Tibial artery (tissue), 4 donors: ENCODE data around the gene WIPF2.
A peak's percentile ranks its signal among the peaks of the same experiment; 100 is the strongest.

Experiments
- DNase-seq, 2 donors: peaks; one replicate each; pipeline ENCODE4 v3.0.0-alpha.2; 2019
- H3K27ac ChIP-seq, 2 donors: fragments of 200-600 bp; sonication (generic) in 1 of 2; 1 replicate in 1 of 2; 2 replicates in 1 of 2; pipeline ENCODE4 v1.5.1; 2018 to 2019; ENCODE audit warnings: mild to moderate bottlenecking in 1 of 2
- H3K27me3 ChIP-seq, 2 donors: fragments of 200-600 bp; sonication (generic) in 1 of 2; one replicate each; pipeline versions ENCODE4 v1.5.1 to v1.6.0; 2016 to 2019
- H3K36me3 ChIP-seq, 3 donors: fragments of 200-600 bp; sonication (generic) in 2 of 3; one replicate each; pipeline ENCODE4 v1.5.1; 2016 to 2019; ENCODE audit warnings: mild to moderate bottlenecking in 2 of 3
- H3K4me1 ChIP-seq, 4 donors: fragments of 200-600 bp; sonication (generic) in 2 of 4; 1 replicate in 3 of 4; 2 replicates in 1 of 4; pipeline ENCODE4 v1.5.1; 2016 to 2019
- H3K4me3 ChIP-seq, 2 donors: fragments of 200-600 bp; sonication (generic) in 1 of 2; 1 replicate in 1 of 2; 2 replicates in 1 of 2; pipeline ENCODE4 v1.5.1; 2018 to 2019; ENCODE audit warnings: mild to moderate bottlenecking in 2 of 2
- H3K9me3 ChIP-seq, 3 donors: fragments of 200-600 bp; sonication (generic) in 1 of 3; one replicate each; pipeline ENCODE4 v1.5.1; 2016 to 2019
- intact Hi-C: fragments of 100-400 bp; cut with DNase I; formaldehyde crosslinking; loops from one replicate; pipeline ENCODE4 v1.15.0; 2023; ENCODE audit warnings: low total_unique reads
- TF ChIP-seq, protein P1 (sequence below), 2 experiments: fragments of 200-600 bp in 1 of 2; fragments of 450-650 bp in 1 of 2; IDR thresholded peaks; one replicate each; pipeline ENCODE4 v1.5.1; 2017 to 2019; ENCODE audit warnings: antibody characterized with exemption in 2 of 2, mild to moderate bottlenecking in 1 of 2, moderate library complexity in 1 of 2

WIPF2 gene

DNA sequence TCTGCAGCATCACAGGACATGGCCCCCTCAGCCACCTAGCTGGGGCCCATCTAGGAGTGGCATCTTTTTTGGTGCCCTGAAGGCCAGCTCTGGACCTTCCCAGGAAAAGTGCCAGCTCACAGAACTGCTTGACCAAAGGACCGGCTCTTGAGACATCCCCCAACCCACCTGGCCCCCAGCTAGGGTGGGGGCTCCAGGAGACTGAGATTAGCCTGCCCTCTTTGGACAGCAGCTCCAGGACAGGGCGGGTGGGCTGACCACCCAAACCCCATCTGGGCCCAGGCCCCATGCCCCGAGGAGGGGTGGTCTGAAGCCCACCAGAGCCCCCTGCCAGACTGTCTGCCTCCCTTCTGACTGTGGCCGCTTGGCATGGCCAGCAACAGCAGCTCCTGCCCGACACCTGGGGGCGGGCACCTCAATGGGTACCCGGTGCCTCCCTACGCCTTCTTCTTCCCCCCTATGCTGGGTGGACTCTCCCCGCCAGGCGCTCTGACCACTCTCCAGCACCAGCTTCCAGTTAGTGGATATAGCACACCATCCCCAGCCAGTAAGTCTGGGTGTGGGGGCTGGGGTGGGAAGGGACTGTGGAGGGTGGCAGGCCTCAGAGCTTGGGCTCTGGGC is 111.9 kb downstream of the WIPF2 start:
- DNase-seq, result no peak
- no peaks in the 10 kb centered on the region for H3K9me3 ChIP-seq
- TF ChIP-seq, protein P1, sequence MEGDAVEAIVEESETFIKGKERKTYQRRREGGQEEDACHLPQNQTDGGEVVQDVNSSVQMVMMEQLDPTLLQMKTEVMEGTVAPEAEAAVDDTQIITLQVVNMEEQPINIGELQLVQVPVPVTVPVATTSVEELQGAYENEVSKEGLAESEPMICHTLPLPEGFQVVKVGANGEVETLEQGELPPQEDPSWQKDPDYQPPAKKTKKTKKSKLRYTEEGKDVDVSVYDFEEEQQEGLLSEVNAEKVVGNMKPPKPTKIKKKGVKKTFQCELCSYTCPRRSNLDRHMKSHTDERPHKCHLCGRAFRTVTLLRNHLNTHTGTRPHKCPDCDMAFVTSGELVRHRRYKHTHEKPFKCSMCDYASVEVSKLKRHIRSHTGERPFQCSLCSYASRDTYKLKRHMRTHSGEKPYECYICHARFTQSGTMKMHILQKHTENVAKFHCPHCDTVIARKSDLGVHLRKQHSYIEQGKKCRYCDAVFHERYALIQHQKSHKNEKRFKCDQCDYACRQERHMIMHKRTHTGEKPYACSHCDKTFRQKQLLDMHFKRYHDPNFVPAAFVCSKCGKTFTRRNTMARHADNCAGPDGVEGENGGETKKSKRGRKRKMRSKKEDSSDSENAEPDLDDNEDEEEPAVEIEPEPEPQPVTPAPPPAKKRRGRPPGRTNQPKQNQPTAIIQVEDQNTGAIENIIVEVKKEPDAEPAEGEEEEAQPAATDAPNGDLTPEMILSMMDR (IDR thresholded peaks at IDR 0.05), result no peak
- no peak overlapping the region for H3K4me3 ChIP-seq
- H3K36me3 ChIP-seq, result peaks cover 0 to 5% (median 3%) of the 10 kb centered on the region in 3 donors
- peaks cover 20 to 100% (median 95%) of the 10 kb centered on the region in 4 donors for H3K4me1 ChIP-seq
- H3K27me3 ChIP-seq, result no peaks in the 10 kb centered on the region
- H3K27ac ChIP-seq, result peak overlapping the region; percentile 76 to 94
- intact Hi-C loops, result no loop called here

DNA sequence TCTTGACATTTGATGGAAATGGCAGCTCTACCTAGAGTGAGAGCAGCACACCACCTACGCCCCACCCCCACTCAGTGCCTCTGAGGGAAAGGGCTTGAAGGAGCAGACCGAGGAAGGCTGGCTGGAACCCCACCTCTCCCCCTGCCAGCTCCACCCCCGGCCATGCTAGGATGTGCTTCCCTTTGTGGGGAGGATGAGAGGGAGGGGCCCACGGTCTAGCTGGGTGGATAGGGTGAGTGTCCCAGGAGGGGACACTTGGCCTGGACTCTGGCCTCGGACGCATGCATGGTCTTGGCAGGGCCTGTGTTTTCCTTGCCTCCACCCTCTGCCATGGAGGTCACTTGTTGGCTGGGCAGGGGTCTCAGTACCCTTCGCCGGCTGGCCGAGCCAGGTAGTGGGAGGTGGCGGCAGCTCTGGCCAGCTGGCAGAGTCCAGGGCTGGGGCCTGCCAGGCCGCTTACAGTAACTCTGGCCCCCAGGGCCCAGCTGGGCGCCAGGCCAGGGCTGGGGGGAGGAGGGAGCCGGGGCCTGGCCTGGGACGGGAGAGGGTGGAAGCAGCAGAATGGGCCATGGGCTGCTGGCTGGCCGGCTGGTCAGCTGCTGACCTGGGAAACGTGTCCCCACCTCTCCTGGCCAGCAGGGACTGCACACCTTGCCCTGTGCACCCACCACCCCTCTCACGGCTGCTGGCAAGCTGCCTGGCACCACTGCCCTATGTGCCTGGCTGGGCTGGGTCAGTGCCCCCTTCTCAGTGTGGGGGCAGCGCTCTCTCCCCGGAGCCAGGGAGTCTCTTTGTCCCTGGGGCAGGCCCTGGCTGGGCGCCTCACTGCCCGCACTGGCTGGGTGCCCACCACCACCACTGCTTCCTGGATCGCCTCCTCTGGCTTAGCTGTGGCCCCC is 112.9 kb downstream of the WIPF2 start:
- no peaks in the 10 kb centered on the region for H3K9me3 ChIP-seq
- H3K4me1 ChIP-seq, result peaks cover 20 to 100% (median 89%) of the 10 kb centered on the region in 4 donors
- DNase-seq, result peak; percentile 92 to 98
- intact Hi-C loops, result no loop called here
- H3K36me3 ChIP-seq, result peaks cover 0 to 5% (median 3%) of the 10 kb centered on the region in 3 donors
- TF ChIP-seq, protein P1 (IDR thresholded peaks at IDR 0.05), result no peak
- H3K27me3 ChIP-seq, result no peaks in the 10 kb centered on the region
- peak overlapping the region; percentile 76 to 94 for H3K27ac ChIP-seq
- H3K4me3 ChIP-seq, result peak overlapping the region in 1 of 2 donors; percentile 23
